ENCODE measurements around the gene CDPF1. TPM values are rescaled to one million over a fixed set of nuclear protein-coding genes. Genes with fewer than 3 reads are reported as not detected.

CDPF1 gene
- 10 to 100 TPM; 12.4 to 16.3 TPM for total RNA-seq

GRCh38 chr22:46250035-46250782, at the start of gene CDPF1:
CDPF1 (minus strand) TSS chr22:46250293; CDS start chr22:46248284, 2,009 bp downstream.

GRCh38 chr22:46296257-46297150, 46.4 kb upstream of the CDPF1 start, which contains the start of gene GTSE1:
GTSE1 (plus strand) TSS chr22:46296870; CDS start chr22:46297401, 531 bp downstream.

DNA sequence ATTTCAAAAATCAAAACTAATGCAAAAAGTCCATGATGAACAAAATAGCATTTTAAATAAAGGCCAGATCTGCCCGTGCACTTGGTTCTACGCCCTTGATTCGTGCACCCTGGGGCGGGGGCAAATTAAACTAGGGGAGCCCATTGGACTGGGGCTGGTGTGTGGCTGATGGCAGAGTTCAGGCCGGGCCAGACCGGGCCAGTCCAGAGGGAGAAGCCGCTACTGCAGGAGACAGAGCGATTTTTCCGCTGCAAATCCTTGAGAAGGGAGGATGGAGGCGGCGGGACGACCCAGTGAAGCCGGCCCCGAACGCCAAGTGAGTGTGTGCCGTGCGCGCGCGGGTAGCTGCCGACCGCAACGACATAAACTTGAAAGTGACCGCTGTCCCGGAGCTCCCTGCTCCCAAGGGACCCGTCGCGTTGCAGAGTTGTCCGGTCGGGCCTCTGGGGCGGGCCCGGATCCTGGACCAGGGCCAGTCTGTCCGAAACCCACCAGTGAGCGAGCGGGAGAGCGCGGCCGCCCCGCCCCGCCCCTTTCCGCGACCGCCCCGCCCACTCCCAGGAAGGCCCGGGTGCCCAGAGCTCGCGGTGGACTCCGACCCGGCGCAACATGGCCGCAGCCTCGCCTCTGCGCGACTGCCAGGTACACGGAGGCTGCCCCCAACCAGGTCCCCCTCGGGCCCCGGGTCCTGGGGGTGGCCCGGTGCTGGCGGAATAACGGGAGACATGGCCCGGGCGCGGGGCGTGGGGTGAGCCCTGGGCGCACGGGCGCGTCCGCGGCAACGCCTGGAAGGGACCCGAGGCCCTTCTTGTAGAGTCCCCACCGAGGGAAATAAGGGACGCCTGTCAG, 17.6 kb upstream of the CDPF1 start, which contains the start of gene TTC38:
Gene TTC38 (plus strand): TSS at position 578 of the 849 bp plus-strand sequence. CDS start 32 bp downstream, at position 610.

DNA sequence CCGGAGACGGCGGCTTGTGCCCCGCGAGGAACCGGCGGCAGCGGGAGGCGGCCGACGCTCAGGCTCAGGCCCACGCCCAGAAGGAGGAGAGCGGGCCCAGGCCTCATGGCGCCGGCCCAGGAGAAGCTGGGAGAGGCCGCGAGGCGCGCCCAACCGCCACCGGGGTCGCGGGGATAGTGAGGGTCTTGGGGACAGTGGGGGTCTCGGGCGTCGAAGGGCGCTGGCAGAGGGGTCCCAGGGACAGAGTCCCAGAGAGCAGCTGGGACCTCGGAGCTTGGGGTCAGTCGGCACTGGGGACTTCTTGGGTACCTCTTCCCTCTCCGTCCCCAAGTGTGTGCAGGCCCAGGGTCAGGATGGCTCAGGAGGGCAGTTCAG, 13.1 kb upstream of the CDPF1 start, which contains the start of gene PKDREJ:
Gene PKDREJ (minus strand): TSS at position 128 of the 375 bp plus-strand sequence. CDS start 21 bp downstream, at position 107.

Other genes starting within 250 kb of the CDPF1 start
- gene PPARA, start 99.8 kb downstream of the CDPF1 start, total RNA-seq, result 10 to 100 TPM; 11.0 to 11.3 TPM
- not detected for gene PKDREJ, start 13.1 kb upstream of the CDPF1 start, total RNA-seq
- 10 to 100 TPM; 21.3 to 37.3 TPM for gene TTC38, start 17.7 kb upstream of the CDPF1 start, total RNA-seq
- gene GTSE1, start 46.6 kb upstream of the CDPF1 start, total RNA-seq, result 10 to 100 TPM; 13.1 to 25.0 TPM
- gene TRMU, start 85.4 kb upstream of the CDPF1 start, total RNA-seq, result 10 to 100 TPM; 23.1 to 39.0 TPM